Measurements from ENCODE around the gene KLK14.

KLK14 gene

GRCh38 chr19:51082611-51083010 lies at the start of gene KLK14:
KLK14 (minus strand) TSS chr19:51082887; CDS start chr19:51082614, 273 bp downstream.
- DNase-seq, result no peak

GRCh38 chr19:51131780-51132680 lies 49.3 kb upstream of the KLK14 start:
- DNase-seq, result no peak

GRCh38 chr19:51129716-51130115 lies 47.0 kb upstream of the KLK14 start:
- no peak for DNase-seq

GRCh38 chr19:51128227-51128626 lies 45.5 kb upstream of the KLK14 start:
- DNase-seq, result no peak

GRCh38 chr19:51127755-51128154 lies 45.1 kb upstream of the KLK14 start:
- no peak for DNase-seq

- DNase-seq, result no peak
Measured at GRCh38 chr19:51127032-51127431, 44.3 kb upstream of the KLK14 start.

- DNase-seq, result no peak
Measured at GRCh38 chr19:51125421-51126075, 42.9 kb upstream of the KLK14 start.

GRCh38 chr19:51124729-51125128 lies 42.0 kb upstream of the KLK14 start, which contains the start of gene SIGLEC9:
SIGLEC9 (plus strand) TSS chr19:51124906; CDS start chr19:51124975, 69 bp downstream.
- no peak for DNase-seq

GRCh38 chr19:51124216-51124615 lies 41.5 kb upstream of the KLK14 start:
- DNase-seq, result no peak

GRCh38 chr19:51123802-51124201 lies 41.1 kb upstream of the KLK14 start:
- no peak for DNase-seq

- no peak for DNase-seq
Measured at GRCh38 chr19:51123381-51123800, 40.7 kb upstream of the KLK14 start.

GRCh38 chr19:51122112-51122981 lies 39.7 kb upstream of the KLK14 start:
- no peak for DNase-seq

- DNase-seq, result no peak
Measured at GRCh38 chr19:51121257-51121656, 38.6 kb upstream of the KLK14 start.

- DNase-seq, result no peak
Measured at GRCh38 chr19:51120160-51120559, 37.5 kb upstream of the KLK14 start.

GRCh38 chr19:51119611-51120010 lies 36.9 kb upstream of the KLK14 start:
- DNase-seq, result no peak

- no peak for DNase-seq
Measured at GRCh38 chr19:51119101-51119500, 36.4 kb upstream of the KLK14 start.

GRCh38 chr19:51116736-51117286 lies 34.1 kb upstream of the KLK14 start:
- no peak for DNase-seq

- no peak for DNase-seq
Measured at GRCh38 chr19:51114087-51114729, 31.5 kb upstream of the KLK14 start.

GRCh38 chr19:51111606-51112005 lies 28.9 kb upstream of the KLK14 start:
- peak; percentile 1 for DNase-seq

GRCh38 chr19:51110666-51110971 lies 27.9 kb upstream of the KLK14 start:
- no peak for DNase-seq

- no peak for DNase-seq
Measured at GRCh38 chr19:51108805-51109146, 26.1 kb upstream of the KLK14 start.

GRCh38 chr19:51108066-51108804 lies 25.5 kb upstream of the KLK14 start, which contains the start of gene CTU1:
CTU1 (minus strand) TSS chr19:51108409; CDS start chr19:51104569, 3,840 bp downstream.
- peak; percentile 97 for DNase-seq
